ACHN (cell line): ENCODE results near the gene MTHFD1L.

Source experiments
- DNase-seq: peaks from one replicate; pipeline ENCODE4 v3.0.0-alpha.2; 2015
- in situ Hi-C: cut with HindIII; loops from 2 replicates; pipeline ENCODE4 v1.10.0; 2017; ENCODE audit warnings: low sequenced_read_pairs, low pct_ligation_motif_present, low pct_unique_long_range_greater_than_20kb

MTHFD1L gene

GRCh38 chr6:150891888-150892485 lies 26.5 kb downstream of the MTHFD1L start:
- DNase-seq, result peak; percentile 56
- in situ Hi-C loops, result no loop called here

- no peak for DNase-seq
- in situ Hi-C loops, result no loop called here
These were observed 28.8 kb downstream of the MTHFD1L start for GRCh38 chr6:150894191-150894744.

GRCh38 chr6:150894935-150895552 lies 29.5 kb downstream of the MTHFD1L start:
- in situ Hi-C loops, result no loop called here
- DNase-seq, result no peak

GRCh38 chr6:150895928-150896632 lies 30.6 kb downstream of the MTHFD1L start:
- DNase-seq, result no peak
- in situ Hi-C loops, result no loop called here

- no peak for DNase-seq
- in situ Hi-C loops, result no loop called here
These were observed 32.0 kb downstream of the MTHFD1L start for GRCh38 chr6:150897400-150897943.

GRCh38 chr6:150898399-150899170 lies 33.1 kb downstream of the MTHFD1L start:
- DNase-seq, result no peak
- in situ Hi-C loops, result no loop called here

GRCh38 chr6:150899231-150899630 lies 33.7 kb downstream of the MTHFD1L start:
- in situ Hi-C loops, result no loop called here
- no peak for DNase-seq

GRCh38 chr6:150900049-150900448 lies 34.5 kb downstream of the MTHFD1L start:
- in situ Hi-C loops, result no loop called here
- DNase-seq, result no peak

- in situ Hi-C loops, result no loop called here
- DNase-seq, result no peak
These were observed 36.8 kb downstream of the MTHFD1L start for GRCh38 chr6:150902142-150902776.

- no peak for DNase-seq
- in situ Hi-C loops, result no loop called here
These were observed 40.3 kb downstream of the MTHFD1L start for GRCh38 chr6:150905769-150906168.

GRCh38 chr6:150906641-150907326 lies 41.3 kb downstream of the MTHFD1L start:
- no peak for DNase-seq
- in situ Hi-C loops, result no loop called here

- DNase-seq, result no peak
- in situ Hi-C loops, result no loop called here
These were observed 41.9 kb downstream of the MTHFD1L start for GRCh38 chr6:150907383-150907782.

- in situ Hi-C loops, result no loop called here
- no peak for DNase-seq
These were observed 43.4 kb downstream of the MTHFD1L start for GRCh38 chr6:150908901-150909300.

- DNase-seq, result no peak
- in situ Hi-C loops, result no loop called here
These were observed 45.1 kb downstream of the MTHFD1L start for GRCh38 chr6:150910561-150910960.

GRCh38 chr6:150914372-150914771 lies 48.9 kb downstream of the MTHFD1L start:
- DNase-seq, result no peak
- in situ Hi-C loops, result no loop called here

GRCh38 chr6:150915131-150915879 lies 49.8 kb downstream of the MTHFD1L start:
- no peak for DNase-seq
- in situ Hi-C loops, result no loop called here

GRCh38 chr6:150915880-150916265 lies 50.4 kb downstream of the MTHFD1L start:
- in situ Hi-C loops, result no loop called here
- no peak for DNase-seq
